Renal cortical epithelial cell (primary cell): ENCODE data around the gene SLC22A5. TPM values are rescaled to one million over a fixed set of nuclear protein-coding genes. Genes with fewer than 3 reads are reported as not detected.

ENCODE experiments used
- total RNA-seq: library from RNA; depleted of rRNA; stranded (reverse); fragments of >200 nt; gene quantifications from 2 replicates; pipeline ENCODE4 v1.2.3, GENCODE V29; 2014

The SLC22A5 gene
- total RNA-seq, 1 donor from 2014 or later: 31.3 TPM

Other genes starting within 250 kb of the SLC22A5 start
- gene P4HA2, start 141.9 kb upstream of the SLC22A5 start, total RNA-seq: 142 and 441 TPM in 2 replicates
- gene PDLIM4, start 112.0 kb upstream of the SLC22A5 start, total RNA-seq: 92.0 and 249 TPM in 2 replicates
- 1.6 and 8.9 TPM in 2 replicates for gene SLC22A4, start 75.3 kb upstream of the SLC22A5 start, total RNA-seq
- gene IRF1, start 121.1 kb downstream of the SLC22A5 start, total RNA-seq: 28.7 and 35.1 TPM in 2 replicates
- not detected in 2 replicates for gene IL5, start 173.8 kb downstream of the SLC22A5 start, total RNA-seq
- 17.4 and 58.0 TPM in 2 replicates for gene RAD50, start 187.3 kb downstream of the SLC22A5 start, total RNA-seq